GM18508 (cell line): Measurements from ENCODE around the gene ATXN7L3.
"Not testable (repeated sequence)": the region's sequence is repeated elsewhere in the genome, so short reads cannot be mapped to it uniquely, and the experiment has no call there.

ENCODE experiments used
- ATAC-seq: cut with Tn5 transposase; IDR thresholded peaks from one replicate; pipeline ENCODE4 v1.9.1; 2021; ENCODE audit warnings: moderate number of reproducible peaks; ENCODE audit not compliant: insufficient read depth, unreplicated experiment

The ATXN7L3 gene

GRCh38 chr17:44176671-44177501, 22.8 kb downstream of the ATXN7L3 start:
- no peak for ATAC-seq

- no peak for ATAC-seq
These were observed 23.4 kb downstream of the ATXN7L3 start for GRCh38 chr17:44176257-44176656.

- ATAC-seq: no peak
These were observed 25.3 kb downstream of the ATXN7L3 start for GRCh38 chr17:44174427-44174826.

- ATAC-seq: no peak
These were observed 27.7 kb downstream of the ATXN7L3 start for GRCh38 chr17:44171931-44172455.

- ATAC-seq: no peak
These were observed 29.0 kb downstream of the ATXN7L3 start, which contains the start of gene ASB16 for GRCh38 chr17:44170499-44171201. Gene ASB16, plus strand, starts transcription at chr17:44170704. Its CDS starts 86 bp downstream, at chr17:44170790.

- ATAC-seq: no peak
These were observed 29.6 kb downstream of the ATXN7L3 start for GRCh38 chr17:44170135-44170498.

- ATAC-seq: no peak
These were observed 32.4 kb downstream of the ATXN7L3 start for GRCh38 chr17:44167181-44167861.

- ATAC-seq: no peak
These were observed 35.2 kb downstream of the ATXN7L3 start for GRCh38 chr17:44164476-44164875.

GRCh38 chr17:44159519-44160210, 40.0 kb downstream of the ATXN7L3 start:
- no peak for ATAC-seq

GRCh38 chr17:44155488-44155887, 44.2 kb downstream of the ATXN7L3 start:
- no peak for ATAC-seq

GRCh38 chr17:44152875-44153274, 46.8 kb downstream of the ATXN7L3 start:
- ATAC-seq: no peak

GRCh38 chr17:44149750-44150329, 49.8 kb downstream of the ATXN7L3 start:
- ATAC-seq: no peak

- not testable (repeated sequence) for ATAC-seq
These were observed 50.6 kb downstream of the ATXN7L3 start for GRCh38 chr17:44149066-44149465.

- no peak for ATAC-seq
These were observed 51.9 kb downstream of the ATXN7L3 start for GRCh38 chr17:44147812-44148211.

GRCh38 chr17:44146375-44147346, 53.0 kb downstream of the ATXN7L3 start:
- no peak for ATAC-seq

- no peak for ATAC-seq
These were observed 54.5 kb downstream of the ATXN7L3 start for GRCh38 chr17:44144966-44145739.

- not testable (repeated sequence) for ATAC-seq
These were observed 55.8 kb downstream of the ATXN7L3 start for GRCh38 chr17:44143921-44144320.
